ENCODE data around the gene TCEAL7. TPM values are rescaled to one million over a fixed set of nuclear protein-coding genes. Genes with fewer than 3 reads are reported as not detected.
A peak's percentile ranks its signal among the peaks of the same experiment; 100 is the strongest.

Gene TCEAL7
- total and polyA plus RNA-seq, 2 of the 13 experiments (the other 11 are each of a cell fraction or from before 2014, with no cell fraction given): not detected

DNA sequence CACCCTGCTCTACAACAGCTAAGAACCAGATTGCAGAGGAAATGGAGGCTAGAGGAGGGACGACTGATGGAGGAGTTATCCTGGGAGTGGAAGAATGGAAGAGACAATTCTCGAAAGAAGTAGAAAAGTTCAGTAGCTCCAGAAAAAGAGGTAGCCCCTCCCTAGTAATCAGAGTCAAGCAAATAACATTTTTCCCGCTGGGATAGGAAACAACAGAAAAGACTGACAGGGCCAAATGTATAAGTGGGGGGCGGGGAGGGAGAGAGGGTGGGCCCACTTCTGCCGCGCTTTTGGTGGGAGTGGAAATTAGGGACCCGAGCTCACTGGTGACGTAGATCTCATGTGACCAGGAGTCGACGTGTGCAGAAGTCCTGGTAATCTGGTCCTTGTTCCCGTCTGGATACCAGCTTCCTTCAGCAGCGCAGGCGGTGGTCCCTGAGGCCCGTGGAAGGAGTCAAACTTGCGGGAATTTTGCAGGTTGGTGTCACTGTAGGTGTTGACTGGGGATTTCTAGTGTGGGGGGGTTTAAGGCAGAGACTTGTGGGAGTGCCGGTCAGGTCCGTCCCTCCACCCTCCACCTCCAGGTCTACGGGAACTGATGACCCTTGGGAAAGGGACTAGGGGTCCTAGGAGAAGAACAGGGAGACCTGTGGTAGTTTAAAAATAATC is 26.2 kb downstream of the TCEAL7 start, which contains the start of gene TCEAL9:
TCEAL9 (plus strand) TSS at position 377 of the 669 bp plus-strand sequence. CDS start 1,179 bp downstream, outside the sequence.
- H3K9ac ChIP-seq (ENCODE audit: insufficient read depth, low read depth, low read length): peak within 1 kb of the TSS; percentile 77
- CTCF ChIA-PET (ENCODE audit: low intra/inter-chr PET ratio, low total read pairs): no interaction called here
- ATAC-seq (peak; percentile 81), DNase-seq (ENCODE audit: low spot score) (peak; percentile 51), FAIRE-seq (peak; percentile 56)
- intact Hi-C loops (cut with micrococcal nuclease; ENCODE audit: unreplicated experiment) (no loop called here), in situ Hi-C loops (cut with HindIII; ENCODE audit: extremely low pct_ligation_motif_present, low pct_unique_long_range_greater_than_20kb) (no loop called here)
- H4K20me1 ChIP-seq (ENCODE audit: insufficient read depth, low read length): no peaks in the 10 kb centered on the region
- peak within 1 kb of the TSS; percentile 59 for H3K27ac ChIP-seq (ENCODE audit: extremely low read length, insufficient read depth, low read length)
- H3K9me3 ChIP-seq (ENCODE audit: low read length): no peaks in the 10 kb centered on the region
- POLR2A ChIA-PET: interaction anchor here (1.0 to 3.6 kb wide), 3 partner anchors 11 to 104 kb away, joined by 3 to 13 read pairs (median 4); partner anchors contain the start of gene BEX3
- BruUV-seq (replicated peaks): no TSS peak
- peak within 1 kb of the TSS; percentile 73 to 82 (median 76) for H3K4me3 ChIP-seq (replicated peaks in 1 of 3; ENCODE audit: insufficient read depth in 1 of 3, low read depth in 2 of 3, low read length in 3 of 3)
- peaks cover 5% of the 10 kb centered on the region for H3K79me2 ChIP-seq (ENCODE audit: insufficient read depth, low read length)
- peak within 1 kb of the TSS; percentile 70 for H3K4me2 ChIP-seq (ENCODE audit: low read depth, low read length)
- no peaks in the 10 kb centered on the region for H3K36me3 ChIP-seq (replicated peaks in 1 of 2; ENCODE audit: control insufficient read depth in 1 of 2, insufficient read depth in 2 of 2, low read length in 2 of 2)
- peaks cover 14% of the 10 kb centered on the region for H3K4me1 ChIP-seq (ENCODE audit: insufficient read depth, low read length)
- peak within 1 kb of the TSS; percentile 78 for H2AFZ ChIP-seq (ENCODE audit: low read length)
- H3K27me3 ChIP-seq (ENCODE audit: control insufficient read depth in 1 of 2, insufficient read depth in 2 of 2, low read length in 2 of 2): no peaks in the 10 kb centered on the region; a peak in 1 of 5 replicates
- WGBS (ENCODE audit: low lambda C conversion rate): 0% methylated on average over 6 of the region's 18 CpGs
- TF ChIP-seq ATF1 (CRISPR knock-in tag; IDR thresholded peaks at IDR 0.05): peak; percentile 54
- TF ChIP-seq POLR2AphosphoS5 (IDR thresholded peaks at IDR 0.05; ENCODE audit: low read depth, low read length): peak; percentile 72
- TF ChIP-seq, protein P1, sequence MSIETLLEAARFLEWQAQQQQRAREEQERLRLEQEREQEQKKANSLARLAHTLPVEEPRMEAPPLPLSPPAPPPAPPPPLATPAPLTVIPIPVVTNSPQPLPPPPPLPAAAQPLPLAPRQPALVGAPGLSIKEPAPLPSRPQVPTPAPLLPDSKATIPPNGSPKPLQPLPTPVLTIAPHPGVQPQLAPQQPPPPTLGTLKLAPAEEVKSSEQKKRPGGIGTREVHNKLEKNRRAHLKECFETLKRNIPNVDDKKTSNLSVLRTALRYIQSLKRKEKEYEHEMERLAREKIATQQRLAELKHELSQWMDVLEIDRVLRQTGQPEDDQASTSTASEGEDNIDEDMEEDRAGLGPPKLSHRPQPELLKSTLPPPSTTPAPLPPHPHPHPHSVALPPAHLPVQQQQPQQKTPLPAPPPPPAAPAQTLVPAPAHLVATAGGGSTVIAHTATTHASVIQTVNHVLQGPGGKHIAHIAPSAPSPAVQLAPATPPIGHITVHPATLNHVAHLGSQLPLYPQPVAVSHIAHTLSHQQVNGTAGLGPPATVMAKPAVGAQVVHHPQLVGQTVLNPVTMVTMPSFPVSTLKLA (IDR thresholded peaks at IDR 0.05): no peak
- 0 out of 2 replicates have a peak, but pooled peaks have one; percentile 28 for TF ChIP-seq PHF20 (CRISPR knock-in tag; IDR thresholded peaks at IDR 0.05)
- TF ChIP-seq POLR2A (IDR thresholded peaks at IDR 0.05; ENCODE audit: insufficient read depth in 1 of 2, low read depth in 2 of 2, low read length in 2 of 2): peak in 1 of 2 experiments; percentile 70; a peak in 2 of 4 replicates
- TF ChIP-seq ZMYM4 (CRISPR knock-in tag; IDR thresholded peaks at IDR 0.05): 0 out of 2 replicates have a peak, but pooled peaks have one; percentile 13
- peak; percentile 66 for TF ChIP-seq PHF8 (CRISPR knock-in tag; IDR thresholded peaks at IDR 0.05)
- TF ChIP-seq, protein P2, sequence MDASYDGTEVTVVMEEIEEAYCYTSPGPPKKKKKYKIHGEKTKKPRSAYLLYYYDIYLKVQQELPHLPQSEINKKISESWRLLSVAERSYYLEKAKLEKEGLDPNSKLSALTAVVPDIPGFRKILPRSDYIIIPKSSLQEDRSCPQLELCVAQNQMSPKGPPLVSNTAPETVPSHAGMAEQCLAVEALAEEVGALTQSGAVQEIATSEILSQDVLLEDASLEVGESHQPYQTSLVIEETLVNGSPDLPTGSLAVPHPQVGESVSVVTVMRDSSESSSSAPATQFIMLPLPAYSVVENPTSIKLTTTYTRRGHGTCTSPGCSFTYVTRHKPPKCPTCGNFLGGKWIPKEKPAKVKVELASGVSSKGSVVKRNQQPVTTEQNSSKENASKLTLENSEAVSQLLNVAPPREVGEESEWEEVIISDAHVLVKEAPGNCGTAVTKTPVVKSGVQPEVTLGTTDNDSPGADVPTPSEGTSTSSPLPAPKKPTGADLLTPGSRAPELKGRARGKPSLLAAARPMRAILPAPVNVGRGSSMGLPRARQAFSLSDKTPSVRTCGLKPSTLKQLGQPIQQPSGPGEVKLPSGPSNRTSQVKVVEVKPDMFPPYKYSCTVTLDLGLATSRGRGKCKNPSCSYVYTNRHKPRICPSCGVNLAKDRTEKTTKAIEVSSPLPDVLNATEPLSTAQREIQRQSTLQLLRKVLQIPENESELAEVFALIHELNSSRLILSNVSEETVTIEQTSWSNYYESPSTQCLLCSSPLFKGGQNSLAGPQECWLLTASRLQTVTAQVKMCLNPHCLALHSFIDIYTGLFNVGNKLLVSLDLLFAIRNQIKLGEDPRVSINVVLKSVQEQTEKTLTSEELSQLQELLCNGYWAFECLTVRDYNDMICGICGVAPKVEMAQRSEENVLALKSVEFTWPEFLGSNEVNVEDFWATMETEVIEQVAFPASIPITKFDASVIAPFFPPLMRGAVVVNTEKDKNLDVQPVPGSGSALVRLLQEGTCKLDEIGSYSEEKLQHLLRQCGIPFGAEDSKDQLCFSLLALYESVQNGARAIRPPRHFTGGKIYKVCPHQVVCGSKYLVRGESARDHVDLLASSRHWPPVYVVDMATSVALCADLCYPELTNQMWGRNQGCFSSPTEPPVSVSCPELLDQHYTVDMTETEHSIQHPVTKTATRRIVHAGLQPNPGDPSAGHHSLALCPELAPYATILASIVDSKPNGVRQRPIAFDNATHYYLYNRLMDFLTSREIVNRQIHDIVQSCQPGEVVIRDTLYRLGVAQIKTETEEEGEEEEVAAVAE (CRISPR knock-in tag; IDR thresholded peaks at IDR 0.05; ENCODE audit: borderline replicate concordance): no peak
- TF ChIP-seq, protein P3, sequence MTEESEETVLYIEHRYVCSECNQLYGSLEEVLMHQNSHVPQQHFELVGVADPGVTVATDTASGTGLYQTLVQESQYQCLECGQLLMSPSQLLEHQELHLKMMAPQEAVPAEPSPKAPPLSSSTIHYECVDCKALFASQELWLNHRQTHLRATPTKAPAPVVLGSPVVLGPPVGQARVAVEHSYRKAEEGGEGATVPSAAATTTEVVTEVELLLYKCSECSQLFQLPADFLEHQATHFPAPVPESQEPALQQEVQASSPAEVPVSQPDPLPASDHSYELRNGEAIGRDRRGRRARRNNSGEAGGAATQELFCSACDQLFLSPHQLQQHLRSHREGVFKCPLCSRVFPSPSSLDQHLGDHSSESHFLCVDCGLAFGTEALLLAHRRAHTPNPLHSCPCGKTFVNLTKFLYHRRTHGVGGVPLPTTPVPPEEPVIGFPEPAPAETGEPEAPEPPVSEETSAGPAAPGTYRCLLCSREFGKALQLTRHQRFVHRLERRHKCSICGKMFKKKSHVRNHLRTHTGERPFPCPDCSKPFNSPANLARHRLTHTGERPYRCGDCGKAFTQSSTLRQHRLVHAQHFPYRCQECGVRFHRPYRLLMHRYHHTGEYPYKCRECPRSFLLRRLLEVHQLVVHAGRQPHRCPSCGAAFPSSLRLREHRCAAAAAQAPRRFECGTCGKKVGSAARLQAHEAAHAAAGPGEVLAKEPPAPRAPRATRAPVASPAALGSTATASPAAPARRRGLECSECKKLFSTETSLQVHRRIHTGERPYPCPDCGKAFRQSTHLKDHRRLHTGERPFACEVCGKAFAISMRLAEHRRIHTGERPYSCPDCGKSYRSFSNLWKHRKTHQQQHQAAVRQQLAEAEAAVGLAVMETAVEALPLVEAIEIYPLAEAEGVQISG (CRISPR knock-in tag; IDR thresholded peaks at IDR 0.05): peak; percentile 34; the same call in 1 of the 2 replicates
- TF ChIP-seq, protein P4, sequence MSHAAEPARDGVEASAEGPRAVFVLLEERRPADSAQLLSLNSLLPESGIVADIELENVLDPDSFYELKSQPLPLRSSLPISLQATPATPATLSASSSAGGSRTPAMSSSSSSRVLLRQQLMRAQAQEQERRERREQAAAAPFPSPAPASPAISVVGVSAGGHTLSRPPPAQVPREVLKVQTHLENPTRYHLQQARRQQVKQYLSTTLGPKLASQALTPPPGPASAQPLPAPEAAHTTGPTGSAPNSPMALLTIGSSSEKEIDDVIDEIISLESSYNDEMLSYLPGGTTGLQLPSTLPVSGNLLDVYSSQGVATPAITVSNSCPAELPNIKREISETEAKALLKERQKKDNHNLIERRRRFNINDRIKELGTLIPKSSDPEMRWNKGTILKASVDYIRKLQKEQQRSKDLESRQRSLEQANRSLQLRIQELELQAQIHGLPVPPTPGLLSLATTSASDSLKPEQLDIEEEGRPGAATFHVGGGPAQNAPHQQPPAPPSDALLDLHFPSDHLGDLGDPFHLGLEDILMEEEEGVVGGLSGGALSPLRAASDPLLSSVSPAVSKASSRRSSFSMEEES (CRISPR knock-in tag; IDR thresholded peaks at IDR 0.05): peak; percentile 58
- peak; percentile 75 for TF ChIP-seq CREB1 (IDR thresholded peaks at IDR 0.05)
- TF ChIP-seq CREB1 (CRISPR knock-in tag; IDR thresholded peaks at IDR 0.05): peak; percentile 57
- 0 out of 2 replicates have a peak, but pooled peaks have one; percentile 12 for TF ChIP-seq SALL1 (CRISPR knock-in tag; IDR thresholded peaks at IDR 0.05)
- peak; percentile 33; the same call in 1 of the 2 replicates for TF ChIP-seq DMAP1 (CRISPR knock-in tag; IDR thresholded peaks at IDR 0.05)
- TF ChIP-seq GABPB1 (CRISPR knock-in tag; IDR thresholded peaks at IDR 0.05): no peak

Measured in HepG2 (cell line).